Osteocyte (in vitro differentiated cells): Measurements from ENCODE around the gene RASSF7. TPM values are rescaled to one million over a fixed set of nuclear protein-coding genes. Genes with fewer than 3 reads are reported as not detected.

Experiments
- DNase-seq: peaks from one replicate; pipeline ENCODE4 v3.0.0; 2021; ENCODE audit warnings: mixed read lengths; ENCODE audit not compliant: unreplicated experiment; ENCODE audit errors: extremely low spot score
- H3K27ac Mint-ChIP-seq: one replicate; pipeline ENCODE4 v1.8.0; 2021; ENCODE audit warnings: mild to moderate bottlenecking, mixed read lengths; ENCODE audit not compliant: unreplicated experiment
- H3K27me3 Mint-ChIP-seq: one replicate; pipeline ENCODE4 v1.8.0; 2021; ENCODE audit warnings: mixed read lengths; ENCODE audit not compliant: unreplicated experiment
- H3K36me3 Mint-ChIP-seq: one replicate; pipeline ENCODE4 v1.8.0; 2021; ENCODE audit warnings: mixed read lengths; ENCODE audit not compliant: unreplicated experiment
- H3K4me1 Mint-ChIP-seq: one replicate; pipeline ENCODE4 v1.8.0; 2021; ENCODE audit warnings: mixed read lengths; ENCODE audit not compliant: unreplicated experiment
- H3K4me3 Mint-ChIP-seq: one replicate; pipeline ENCODE4 v1.8.0; 2021; ENCODE audit warnings: mild to moderate bottlenecking, moderate library complexity, mixed read lengths; ENCODE audit not compliant: unreplicated experiment
- H3K9me3 Mint-ChIP-seq: one replicate; pipeline ENCODE4 v1.8.0; 2021; ENCODE audit warnings: mixed read lengths; ENCODE audit not compliant: unreplicated experiment
- CTCF ChIP-seq: fragments of 200-600 bp; sonication (generic); IDR thresholded peaks from 2 replicates; pipeline ENCODE4 v1.5.0; 2021; ENCODE audit warnings: antibody characterized with exemption, mild to moderate bottlenecking, moderate library complexity
- total RNA-seq: library from RNA; stranded (reverse); gene quantifications from 2 replicates; pipeline ENCODE4 v1.2.1, GENCODE V29; 2021

RASSF7 gene
- total RNA-seq, 1 donor from 2014 or later, result 8.0 TPM

- Mint-ChIP-seq H3K4me3 (no peak overlapping the region), H3K9me3 (no peaks in the 10 kb centered on the region), H3K27ac (no peak overlapping the region), H3K27me3 (no peaks in the 10 kb centered on the region), H3K4me1 (peaks cover 13% of the 10 kb centered on the region), H3K36me3 (peaks cover 6% of the 10 kb centered on the region)
- DNase-seq, result no peak
- TF ChIP-seq CTCF, result no peak
These were observed 25.6 kb upstream of the RASSF7 start for GRCh38 chr11:535210-535518.

DNA sequence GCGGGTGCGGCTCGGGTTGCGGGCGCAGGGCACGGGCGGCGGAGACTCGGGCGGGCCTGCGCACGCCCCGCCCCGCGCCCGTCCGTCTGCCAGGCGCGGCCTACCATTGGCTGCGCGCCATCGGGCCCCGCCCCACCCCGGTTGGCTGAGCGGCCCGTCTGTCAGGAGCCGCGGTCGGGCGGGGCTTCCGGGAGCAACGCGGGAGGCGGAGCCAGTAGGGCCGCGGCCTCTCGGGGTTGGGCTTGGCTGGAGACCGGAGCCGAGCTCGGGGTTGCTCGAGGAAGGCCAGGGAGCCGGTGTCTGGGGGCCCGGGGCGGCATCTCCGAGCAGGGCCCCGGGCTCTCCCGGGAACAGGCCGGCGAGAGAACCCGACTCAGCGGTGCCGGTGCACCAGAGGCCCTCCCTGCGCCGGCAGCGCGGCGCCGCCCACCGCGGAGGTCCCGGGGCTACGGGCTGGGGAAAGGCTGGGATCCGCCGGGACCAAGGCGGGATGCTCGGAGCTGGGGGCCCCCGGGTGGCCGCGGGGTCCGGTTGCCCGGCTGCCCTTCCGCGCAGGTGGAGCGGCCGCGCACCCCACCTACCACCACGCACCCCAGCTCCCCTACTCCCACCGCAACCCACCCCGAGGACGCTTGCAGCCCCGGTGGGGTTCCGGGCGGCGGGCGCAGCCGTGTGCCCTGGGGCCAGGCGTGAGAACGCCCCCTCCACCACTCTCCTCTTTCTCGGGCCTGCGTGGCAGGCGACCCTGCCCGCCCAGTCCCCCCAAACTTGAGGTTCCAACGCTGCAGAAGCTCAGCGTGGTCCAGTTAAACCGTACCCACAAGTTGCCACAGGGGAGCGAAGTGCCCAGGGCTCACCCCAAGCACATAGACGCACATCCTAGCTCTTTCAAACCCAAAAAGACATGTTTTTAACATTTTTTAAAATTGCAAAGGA, 25.0 kb upstream of the RASSF7 start, which contains the start of gene HRAS:
HRAS (minus strand) TSS at position 58 of the 936 bp plus-strand sequence.
- peaks cover 6% of the 10 kb centered on the region for H3K36me3 Mint-ChIP-seq
- DNase-seq, result peak; percentile 99
- H3K4me3 Mint-ChIP-seq, result peak within 1 kb of the TSS; percentile 81
- H3K27ac Mint-ChIP-seq, result peak within 1 kb of the TSS; percentile 79
- H3K9me3 Mint-ChIP-seq, result no peaks in the 10 kb centered on the region
- H3K27me3 Mint-ChIP-seq, result no peaks in the 10 kb centered on the region
- peaks cover 13% of the 10 kb centered on the region for H3K4me1 Mint-ChIP-seq
- no peak for TF ChIP-seq CTCF

- no peaks in the 10 kb centered on the region for H3K9me3 Mint-ChIP-seq
- peak within 1 kb of the TSS; percentile 81 for H3K4me3 Mint-ChIP-seq
- peak within 1 kb of the TSS; percentile 79 for H3K27ac Mint-ChIP-seq
- H3K4me1 Mint-ChIP-seq, result peaks cover 13% of the 10 kb centered on the region
- H3K27me3 Mint-ChIP-seq, result no peaks in the 10 kb centered on the region
- no peak for TF ChIP-seq CTCF
- peaks cover 3% of the 10 kb centered on the region for H3K36me3 Mint-ChIP-seq
- peak; percentile 93 for DNase-seq
These were observed 23.7 kb upstream of the RASSF7 start, which contains the start of gene LRRC56 for GRCh38 chr11:536841-537621. Gene LRRC56, plus strand, starts transcription at chr11:537527. Its CDS starts 3,158 bp downstream, at chr11:540685.

DNA sequence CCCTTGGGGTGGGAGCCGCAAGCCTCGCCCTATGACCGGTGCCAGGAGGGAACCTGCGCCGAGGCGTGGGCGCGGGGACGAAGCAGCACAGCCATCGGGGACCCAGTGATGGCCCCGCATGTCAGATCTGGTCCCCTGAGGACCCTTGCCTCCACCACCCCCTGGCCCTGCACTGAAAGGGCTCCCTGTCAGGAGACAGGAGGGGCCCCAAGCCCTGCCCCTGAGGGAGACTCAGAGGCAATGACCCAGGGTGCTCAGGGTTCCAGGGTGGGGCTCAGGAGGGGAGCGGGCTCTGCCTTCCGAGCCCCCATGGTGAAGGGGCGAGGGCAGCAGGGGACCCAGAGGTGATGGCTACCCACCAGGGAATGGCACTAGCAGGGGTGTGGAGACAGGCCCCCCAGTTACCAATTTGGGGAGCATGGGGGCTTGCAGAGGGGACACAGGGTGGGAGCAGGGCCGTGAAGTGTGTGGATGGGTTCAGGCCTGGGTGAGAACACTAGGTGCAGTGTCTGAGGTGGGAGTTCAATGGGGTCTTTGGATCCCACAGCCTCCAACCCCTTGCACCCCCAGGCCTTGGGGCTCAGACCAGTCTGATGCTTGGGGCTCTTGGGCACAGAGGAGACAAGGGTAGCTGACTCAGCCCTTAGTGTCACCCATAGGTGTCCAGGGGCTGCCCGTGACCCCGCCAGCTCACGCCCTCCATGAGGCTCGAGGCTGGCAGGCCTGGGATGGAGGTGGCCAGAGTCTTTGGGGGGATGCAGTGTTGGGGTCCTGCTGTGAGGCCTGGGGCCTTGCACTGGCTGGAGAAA, 22.9 kb upstream of the RASSF7 start:
- Mint-ChIP-seq H3K4me1 (peaks cover 13% of the 10 kb centered on the region), H3K27me3 (no peaks in the 10 kb centered on the region), H3K36me3 (no peaks in the 10 kb centered on the region), H3K9me3 (no peaks in the 10 kb centered on the region), H3K4me3 (peak overlapping the region; percentile 29), H3K27ac (no peak overlapping the region)
- DNase-seq, result no peak
- TF ChIP-seq CTCF, result no peak
